A673 (cell line): ENCODE data around the gene POU3F3. TPM values are rescaled to one million over a fixed set of nuclear protein-coding genes. Genes with fewer than 3 reads are reported as not detected.

ENCODE experiments used
- BruUV-seq: library from RNA; stranded (reverse); fragments of 400-500 nt; replicated peaks from 2 replicates; lab custom pipeline; 2021; lab: Mats Ljungman, UMichigan
- CTCF ChIA-PET: fragments of 300-600 bp; sonication (Branson Sonifier 250); formaldehyde crosslinking; loops from one replicate; lab custom pipeline; 2022; ENCODE audit warnings: antibody characterized with exemption; lab: Charles Lee
- POLR2A ChIA-PET: fragments of 300-600 bp; sonication (Branson Sonifier 250); formaldehyde crosslinking; loops from one replicate; lab custom pipeline; 2022; ENCODE audit warnings: antibody characterized with exemption; ENCODE audit not compliant: low non-redundant PET; lab: Charles Lee
- DNase-seq: peaks from one replicate; pipeline ENCODE4 v3.0.0-alpha.2; 2015; ENCODE audit warnings: low spot score
- H3K27ac ChIP-seq: fragments of 200-600 bp; sonication (generic); 2 replicates; pipeline ENCODE4 v1.5.1; 2016; ENCODE audit warnings: mixed run types, low read depth, mild to moderate bottlenecking, mixed read lengths, antibody characterized with exemption, low read length; ENCODE audit not compliant: poor library complexity, severe bottlenecking
- H3K27me3 ChIP-seq: fragments of 200-600 bp; sonication (generic); replicated peaks from 2 replicates; pipeline ENCODE4 v1.6.1; 2017; ENCODE audit warnings: mixed run types, low read depth, mild to moderate bottlenecking, mixed read lengths, antibody characterized with exemption, low read length; ENCODE audit not compliant: insufficient read depth, poor library complexity
- H3K36me3 ChIP-seq: fragments of 200-600 bp; sonication (generic); 2 replicates; pipeline ENCODE4 v1.6.1; 2016; ENCODE audit warnings: mixed run types, mild to moderate bottlenecking, mixed read lengths, antibody characterized with exemption, low read length; ENCODE audit not compliant: insufficient read depth, poor library complexity, severe bottlenecking
- H3K4me1 ChIP-seq: fragments of 200-600 bp; sonication (generic); 2 replicates; pipeline ENCODE4 v1.6.1; 2017; ENCODE audit warnings: mixed run types, mild to moderate bottlenecking, mixed read lengths, antibody characterized with exemption, low read length; ENCODE audit not compliant: insufficient read depth, poor library complexity, severe bottlenecking
- H3K4me3 ChIP-seq: fragments of 200-600 bp; sonication (generic); 2 replicates; pipeline ENCODE4 v1.5.1; 2016; ENCODE audit warnings: low read depth, mixed run types, mild to moderate bottlenecking, mixed read lengths, low read length; ENCODE audit not compliant: poor library complexity, severe bottlenecking
- H3K9me3 ChIP-seq: fragments of 200-600 bp; sonication (generic); 2 replicates; pipeline ENCODE4 v1.6.1; 2016; ENCODE audit warnings: mixed run types, low read depth, mild to moderate bottlenecking, mixed read lengths, antibody characterized with exemption, low read length; ENCODE audit not compliant: poor library complexity, severe bottlenecking
- EZH2 ChIP-seq: fragments of 200-600 bp; sonication (generic); IDR thresholded peaks from 2 replicates; pipeline ENCODE4 v1.6.1; 2017; ENCODE audit warnings: borderline replicate concordance, low read depth, mild to moderate bottlenecking, mixed read lengths, antibody characterized with exemption, low read length; ENCODE audit not compliant: poor library complexity, severe bottlenecking
- intact Hi-C: fragments of 100-400 bp; cut with micrococcal nuclease; formaldehyde crosslinking; loops from one replicate; pipeline ENCODE4 v1.10.0; 2022; ENCODE audit not compliant: unreplicated experiment
- total RNA-seq: library from RNA; stranded (reverse); gene quantifications from 2 replicates; pipeline ENCODE4 v1.2.3, GENCODE V29; 2021
- TF ChIP-seq, protein P1 (sequence below): fragments of 300-800, 200-600 bp; sonication (generic); conservative IDR thresholded peaks from 2 replicates; pipeline ENCODE4 v1.5.1; 2017; ENCODE audit warnings: low read depth, mild to moderate bottlenecking, antibody characterized with exemption, low read length, moderate library complexity, mixed read lengths

The POU3F3 gene
- total RNA-seq, 1 experiment from 2014 or later: not detected

DNA sequence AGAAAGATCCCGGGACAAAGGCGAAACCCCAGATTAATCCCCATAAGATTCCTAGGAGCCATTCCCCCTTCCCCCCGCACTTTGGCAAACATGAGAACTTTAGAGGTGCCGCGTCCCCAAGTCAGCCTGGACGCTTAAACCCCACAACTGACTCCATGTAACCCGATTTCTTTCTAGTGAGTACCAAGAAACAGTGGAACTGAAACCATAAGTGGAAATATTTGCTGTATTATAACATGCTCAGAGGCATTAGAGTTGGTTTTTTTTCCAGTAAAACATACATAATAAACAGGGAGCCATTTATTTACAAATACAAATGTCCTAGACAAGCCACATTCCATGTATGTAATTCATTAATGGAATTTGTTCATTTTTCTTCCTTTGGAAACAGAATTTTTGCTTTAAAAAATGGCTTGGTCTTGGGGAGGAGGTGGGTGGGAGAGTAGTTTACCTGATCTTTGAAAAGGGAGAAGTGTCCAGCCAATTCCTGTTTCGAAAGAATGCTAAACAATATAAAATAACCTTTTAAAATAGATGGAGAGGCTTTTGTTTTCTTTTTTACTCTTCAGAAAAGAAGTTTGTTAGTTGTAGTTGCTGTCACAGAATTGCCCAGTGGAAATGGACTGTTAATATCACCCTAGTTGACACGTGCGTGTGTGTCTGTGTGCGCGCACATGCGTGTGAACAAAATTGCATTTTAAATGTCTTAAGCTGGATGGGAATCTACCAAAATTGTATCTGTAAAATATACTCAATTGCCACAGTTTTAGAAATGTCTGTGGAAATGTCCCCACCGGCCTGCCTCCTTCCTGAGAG is 10.6 kb downstream of the POU3F3 start:
- POLR2A ChIA-PET: no interaction called here
- H3K4me1 ChIP-seq: peaks cover 9% of the 10 kb centered on the region
- no peak overlapping the region for H3K4me3 ChIP-seq
- peaks cover 89% of the 10 kb centered on the region for H3K27me3 ChIP-seq
- CTCF ChIA-PET: no interaction called here
- no peak for TF ChIP-seq EZH2
- TF ChIP-seq, protein P1, sequence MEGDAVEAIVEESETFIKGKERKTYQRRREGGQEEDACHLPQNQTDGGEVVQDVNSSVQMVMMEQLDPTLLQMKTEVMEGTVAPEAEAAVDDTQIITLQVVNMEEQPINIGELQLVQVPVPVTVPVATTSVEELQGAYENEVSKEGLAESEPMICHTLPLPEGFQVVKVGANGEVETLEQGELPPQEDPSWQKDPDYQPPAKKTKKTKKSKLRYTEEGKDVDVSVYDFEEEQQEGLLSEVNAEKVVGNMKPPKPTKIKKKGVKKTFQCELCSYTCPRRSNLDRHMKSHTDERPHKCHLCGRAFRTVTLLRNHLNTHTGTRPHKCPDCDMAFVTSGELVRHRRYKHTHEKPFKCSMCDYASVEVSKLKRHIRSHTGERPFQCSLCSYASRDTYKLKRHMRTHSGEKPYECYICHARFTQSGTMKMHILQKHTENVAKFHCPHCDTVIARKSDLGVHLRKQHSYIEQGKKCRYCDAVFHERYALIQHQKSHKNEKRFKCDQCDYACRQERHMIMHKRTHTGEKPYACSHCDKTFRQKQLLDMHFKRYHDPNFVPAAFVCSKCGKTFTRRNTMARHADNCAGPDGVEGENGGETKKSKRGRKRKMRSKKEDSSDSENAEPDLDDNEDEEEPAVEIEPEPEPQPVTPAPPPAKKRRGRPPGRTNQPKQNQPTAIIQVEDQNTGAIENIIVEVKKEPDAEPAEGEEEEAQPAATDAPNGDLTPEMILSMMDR: no peak
- H3K27ac ChIP-seq: no peak overlapping the region
- intact Hi-C loops: no loop called here
- BruUV-seq: no TSS peak
- H3K36me3 ChIP-seq: no peaks in the 10 kb centered on the region
- no peaks in the 10 kb centered on the region for H3K9me3 ChIP-seq
- no peak for DNase-seq

DNA sequence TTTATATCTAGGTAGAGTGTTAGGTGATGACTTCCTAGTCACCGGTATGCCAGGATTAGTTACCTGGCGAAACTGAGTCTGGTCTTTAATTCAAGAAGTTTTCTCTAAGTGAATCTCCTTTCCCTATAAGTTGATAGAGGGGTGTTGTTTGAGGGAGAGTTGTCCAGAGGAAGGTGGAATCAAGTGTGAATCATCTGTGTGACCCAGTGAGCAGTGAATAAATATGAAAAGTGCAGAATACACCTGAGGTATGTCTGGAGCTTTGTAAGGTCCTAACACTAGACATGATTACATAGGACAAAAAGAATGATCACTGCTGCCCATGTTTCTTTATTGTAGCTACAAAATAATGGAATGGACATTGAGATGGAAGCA is 11.2 kb downstream of the POU3F3 start:
- POLR2A ChIA-PET: no interaction called here
- no TSS peak for BruUV-seq
- H3K27me3 ChIP-seq: peaks cover 89% of the 10 kb centered on the region
- CTCF ChIA-PET: no interaction called here
- no peaks in the 10 kb centered on the region for H3K36me3 ChIP-seq
- TF ChIP-seq, protein P1: no peak
- no peak overlapping the region for H3K27ac ChIP-seq
- H3K9me3 ChIP-seq: no peaks in the 10 kb centered on the region
- no peak for DNase-seq
- no peak overlapping the region for H3K4me3 ChIP-seq
- intact Hi-C loops: no loop called here
- H3K4me1 ChIP-seq: peaks cover 9% of the 10 kb centered on the region

DNA sequence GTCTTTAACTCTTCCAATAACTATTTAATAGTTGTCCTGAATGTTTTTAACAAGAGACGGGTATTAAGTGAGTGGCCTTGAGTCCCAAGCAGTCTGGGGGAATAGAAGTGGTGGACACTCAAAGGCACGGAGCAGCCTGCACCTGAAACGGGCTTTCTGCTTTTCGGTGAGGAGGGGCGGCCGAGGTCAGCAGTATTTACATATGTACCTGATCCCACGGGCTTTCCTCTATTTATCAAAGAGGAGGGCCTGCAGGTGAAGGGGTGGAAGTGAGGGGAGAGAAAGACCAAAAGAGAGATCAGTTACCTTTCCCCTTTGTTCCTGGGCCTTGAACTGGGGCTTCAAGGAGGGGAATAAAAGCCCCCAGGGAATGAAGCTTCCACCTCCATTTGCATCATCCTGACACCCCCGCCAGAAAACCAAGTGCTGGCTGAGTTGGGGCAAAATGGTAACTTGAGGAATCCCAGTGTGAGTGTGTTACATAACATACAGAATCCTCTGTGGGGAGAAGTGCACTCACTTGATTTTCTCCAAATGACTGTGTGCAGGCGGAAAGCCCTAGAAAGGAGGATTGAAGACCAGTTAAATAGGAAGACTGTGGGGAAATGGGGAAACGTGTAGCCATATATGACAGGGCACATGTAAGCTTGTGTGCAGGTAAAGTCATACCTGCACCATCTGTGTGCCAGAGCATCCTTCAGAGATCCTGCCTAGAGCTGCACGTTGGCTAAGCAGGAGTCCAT is 12.4 kb downstream of the POU3F3 start:
- DNase-seq: no peak
- CTCF ChIA-PET: interaction anchor here (1.1 kb wide), 1 partner anchor 16 kb away, joined by 7 read pairs; no protein-coding TSS in a partner anchor
- BruUV-seq: no TSS peak

More for the DNA sequence above, 12.4 kb downstream of the POU3F3 start:
- H3K27ac ChIP-seq: no peak overlapping the region
- no peak overlapping the region for H3K4me3 ChIP-seq
- H3K36me3 ChIP-seq: no peaks in the 10 kb centered on the region
- POLR2A ChIA-PET: no interaction called here
- intact Hi-C loops: no loop called here
- TF ChIP-seq EZH2: no peak
- TF ChIP-seq, protein P1: no peak
- peaks cover 89% of the 10 kb centered on the region for H3K27me3 ChIP-seq
- no peaks in the 10 kb centered on the region for H3K9me3 ChIP-seq
- peaks cover 9% of the 10 kb centered on the region for H3K4me1 ChIP-seq
